GM12874 (cell line): ENCODE measurements around the gene MYO18A.

Experiments
- TF ChIP-seq, protein P1 (sequence below): IDR thresholded peaks from 2 replicates; pipeline ENCODE4 v1.5.1; 2011; ENCODE audit warnings: low read depth, mild to moderate bottlenecking, control low read depth, low read length, moderate library complexity; ENCODE audit not compliant: insufficient read depth

Gene MYO18A

DNA sequence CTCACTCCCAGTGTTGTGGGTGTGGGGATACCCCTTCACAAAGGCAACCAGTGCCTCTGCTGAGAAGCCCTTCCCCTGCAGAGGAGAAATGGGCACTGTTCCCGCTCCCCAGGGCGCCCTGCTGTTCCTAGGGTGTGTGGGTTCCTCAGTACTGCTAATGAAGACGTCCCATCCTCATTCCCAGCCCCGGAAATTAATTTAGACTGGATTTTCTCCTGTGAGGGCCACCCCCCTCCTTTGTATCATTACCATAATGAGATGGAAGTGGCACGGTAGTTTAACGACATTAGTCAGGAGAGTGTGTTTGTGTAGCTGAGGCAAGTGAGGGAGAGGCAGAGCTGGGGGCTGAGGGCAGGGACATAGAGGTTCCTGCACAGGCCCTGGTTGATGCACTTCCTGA, 84.1 kb downstream of the MYO18A start:
- TF ChIP-seq, protein P1, sequence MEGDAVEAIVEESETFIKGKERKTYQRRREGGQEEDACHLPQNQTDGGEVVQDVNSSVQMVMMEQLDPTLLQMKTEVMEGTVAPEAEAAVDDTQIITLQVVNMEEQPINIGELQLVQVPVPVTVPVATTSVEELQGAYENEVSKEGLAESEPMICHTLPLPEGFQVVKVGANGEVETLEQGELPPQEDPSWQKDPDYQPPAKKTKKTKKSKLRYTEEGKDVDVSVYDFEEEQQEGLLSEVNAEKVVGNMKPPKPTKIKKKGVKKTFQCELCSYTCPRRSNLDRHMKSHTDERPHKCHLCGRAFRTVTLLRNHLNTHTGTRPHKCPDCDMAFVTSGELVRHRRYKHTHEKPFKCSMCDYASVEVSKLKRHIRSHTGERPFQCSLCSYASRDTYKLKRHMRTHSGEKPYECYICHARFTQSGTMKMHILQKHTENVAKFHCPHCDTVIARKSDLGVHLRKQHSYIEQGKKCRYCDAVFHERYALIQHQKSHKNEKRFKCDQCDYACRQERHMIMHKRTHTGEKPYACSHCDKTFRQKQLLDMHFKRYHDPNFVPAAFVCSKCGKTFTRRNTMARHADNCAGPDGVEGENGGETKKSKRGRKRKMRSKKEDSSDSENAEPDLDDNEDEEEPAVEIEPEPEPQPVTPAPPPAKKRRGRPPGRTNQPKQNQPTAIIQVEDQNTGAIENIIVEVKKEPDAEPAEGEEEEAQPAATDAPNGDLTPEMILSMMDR: no peak

- TF ChIP-seq, protein P1: no peak
Observed at GRCh38 chr17:29095439-29095838, 84.8 kb downstream of the MYO18A start.

- TF ChIP-seq, protein P1: no peak
Observed at GRCh38 chr17:29094101-29094708, 86.0 kb downstream of the MYO18A start.

- TF ChIP-seq, protein P1: no peak
Observed at GRCh38 chr17:29093090-29093871, 86.9 kb downstream of the MYO18A start.

GRCh38 chr17:29091606-29092289, 88.5 kb downstream of the MYO18A start:
- TF ChIP-seq, protein P1: no peak

- TF ChIP-seq, protein P1: no peak
Observed at GRCh38 chr17:29090750-29091605, 89.2 kb downstream of the MYO18A start.
